GM23338 (cell line): ENCODE data around the gene KCNMA1.
"Not testable (repeated sequence)": the region's sequence is repeated elsewhere in the genome, so short reads cannot be mapped to it uniquely, and the experiment has no call there.

ENCODE experiments used
- CREB1 ChIP-seq: fragments of 250-450 bp; sonication (Bioruptor Pico); IDR thresholded peaks from 2 replicates; pipeline ENCODE4 v1.5.0; 2020; ENCODE audit warnings: low read depth, mild to moderate bottlenecking, moderate library complexity
- CTCF ChIP-seq, 2 experiments: fragments of 200-600 bp in 1 of 2; sonication (generic) in 1 of 2; conservative IDR thresholded peaks; 2 replicates each; pipeline versions ENCODE4 v1.5.1 to v1.6.1; 2016 to 2017; ENCODE audit warnings: antibody characterized with exemption in 2 of 2, low read depth in 2 of 2, mild to moderate bottlenecking in 2 of 2, moderate library complexity in 1 of 2
- ETS1 ChIP-seq: IDR thresholded peaks from 2 replicates; pipeline ENCODE4 v1.6.1; 2016; ENCODE audit warnings: antibody characterized with exemption
- EZH2 ChIP-seq: fragments of 200-600 bp; sonication (generic); IDR thresholded peaks from one replicate; pipeline ENCODE4 v1.8.0; 2017; ENCODE audit warnings: antibody characterized with exemption, mild to moderate bottlenecking, low read depth; ENCODE audit not compliant: unreplicated experiment
- EZH2phosphoT487 ChIP-seq: fragments of 200-600 bp; sonication (generic); IDR thresholded peaks from one replicate; pipeline ENCODE4 v1.8.1; 2018; ENCODE audit warnings: antibody characterized with exemption; ENCODE audit not compliant: unreplicated experiment
- JUNB ChIP-seq: IDR thresholded peaks from one replicate; pipeline ENCODE4 v1.6.1; 2016; ENCODE audit warnings: antibody characterized with exemption; ENCODE audit not compliant: unreplicated experiment
- NANOG ChIP-seq: IDR thresholded peaks from 2 replicates; pipeline ENCODE4 v1.6.1; 2016; ENCODE audit warnings: antibody characterized with exemption, borderline replicate concordance
- POLR2AphosphoS5 ChIP-seq: IDR thresholded peaks from 2 replicates; pipeline ENCODE4 v1.6.1; 2016; ENCODE audit warnings: antibody characterized with exemption, low read depth
- REST ChIP-seq: IDR thresholded peaks from one replicate; pipeline ENCODE4 v1.6.1; 2018; ENCODE audit warnings: antibody characterized with exemption; ENCODE audit not compliant: unreplicated experiment
- ZNF114 ChIP-seq: fragments of 250-450 bp; sonication (Bioruptor Pico); IDR thresholded peaks from 2 replicates; pipeline ENCODE4 v1.5.0; 2020; ENCODE audit warnings: mild to moderate bottlenecking, moderate library complexity

GRCh38 chr10:77387701-77388100, 249.9 kb downstream of the KCNMA1 start:
- not testable (repeated sequence) for TF ChIP-seq EZH2phosphoT487; CTCF (conservative IDR thresholded peaks at IDR 0.05; ENCODE audit: low read depth in 2 of 2); EZH2; REST; POLR2AphosphoS5; JUNB; CREB1 (CRISPR knock-in tag); ZNF114; NANOG; ETS1
